ENCODE measurements around the gene ADAMTS17. TPM values are rescaled to one million over a fixed set of nuclear protein-coding genes. Genes with fewer than 3 reads are reported as not detected.

The ADAMTS17 gene
- total and polyA plus RNA-seq, 5 donors from 2014 or later, result 0.20 to 8.2 (median 0.67) TPM; not detected in 1

DNA sequence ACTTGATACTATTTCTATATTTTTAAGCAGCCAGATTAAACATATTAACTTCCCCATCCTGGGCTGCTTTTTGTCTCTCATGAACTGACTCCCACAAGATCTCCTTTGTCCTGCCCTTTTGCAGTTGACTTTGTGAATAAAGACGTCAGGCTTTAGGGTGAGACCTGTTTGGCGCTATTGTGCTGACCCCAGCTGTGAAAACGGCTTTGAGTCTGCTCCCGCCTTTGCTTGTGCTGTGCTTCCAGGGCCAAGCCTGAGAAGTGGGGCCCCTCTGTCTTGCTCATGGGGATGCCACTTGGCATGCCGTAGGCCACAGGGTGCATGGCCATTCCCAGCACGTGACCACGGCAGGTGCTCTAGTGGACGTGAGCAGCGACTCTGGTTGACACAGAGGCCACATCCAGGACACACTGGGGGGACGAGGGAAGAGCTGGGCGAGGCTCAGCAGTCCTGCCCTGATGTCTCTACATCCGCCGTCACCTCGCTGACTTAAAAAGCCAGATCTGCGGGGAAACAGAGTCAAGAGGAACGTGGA, 339.6 kb downstream of the ADAMTS17 start:
- ATAC-seq (ENCODE audit: low read depth in 2 of 2), result no peak
- peaks cover 6% of the 10 kb centered on the region for H3K36me3 Mint-ChIP-seq

DNA sequence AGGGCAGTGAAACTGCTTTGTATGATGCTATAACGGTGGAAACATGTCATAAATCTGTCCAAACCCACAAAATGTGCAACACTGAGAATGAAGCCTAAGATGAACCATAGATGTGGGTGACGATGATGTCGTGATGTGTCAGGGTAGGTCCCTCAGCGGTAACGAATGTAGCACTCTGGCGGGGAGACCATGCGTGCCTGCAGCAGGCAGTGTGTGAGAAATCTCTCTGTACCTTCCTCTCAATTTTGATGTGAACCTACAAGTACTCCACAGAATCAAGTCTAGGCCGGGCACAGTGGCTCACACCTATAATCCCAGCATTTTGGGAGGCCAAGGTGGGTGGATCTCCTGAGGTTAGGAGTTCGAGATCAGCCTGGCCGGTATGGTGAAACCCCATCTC, 340.4 kb downstream of the ADAMTS17 start:
- Histone ChIP-seq H3K36me3 (ENCODE audit: control insufficient read depth, insufficient read depth, low read length) (no peaks in the 10 kb centered on the region), H3K9me3 (ENCODE audit: control insufficient read depth in 2 of 2, low read length in 2 of 2) (no peaks in the 10 kb centered on the region), H3K27ac (ENCODE audit: insufficient read depth, low read length, poor library complexity, severe bottlenecking) (no peak overlapping the region), H3K27me3 (ENCODE audit: control insufficient read depth, insufficient read depth, low read length) (no peaks in the 10 kb centered on the region), H3K4me3 (ENCODE audit: low read depth, low read length) (no peak overlapping the region), H3K4me1 (ENCODE audit: control insufficient read depth, insufficient read depth, low read length, poor library complexity, severe bottlenecking) (no peaks in the 10 kb centered on the region)
- Mint-ChIP-seq H3K9me3 (peaks cover 0 to 1% (median 0%) of the 10 kb centered on the region in 7 donors), H3K27ac (no peak overlapping the region), H3K36me3 (peaks cover 13% of the 10 kb centered on the region), H3K4me1 (no peaks in the 10 kb centered on the region), H3K27me3 (no peaks in the 10 kb centered on the region), H3K4me3 (no peak overlapping the region)
- no peak for DNase-seq
- ATAC-seq (ENCODE audit: low read depth in 2 of 2), result no peak

More for the DNA sequence above, 339.6 kb downstream of the ADAMTS17 start:
- Mint-ChIP-seq H3K27me3 (no peaks in the 10 kb centered on the region), H3K9me3 (peaks cover 0 to 1% (median 0%) of the 10 kb centered on the region in 7 donors), H3K4me1 (no peaks in the 10 kb centered on the region), H3K27ac (peak overlapping the region in 1 of 3 donors; percentile 63), H3K4me3 (no peak overlapping the region)
- H3K27me3 ChIP-seq (ENCODE audit: control insufficient read depth, insufficient read depth, low read length), result no peaks in the 10 kb centered on the region
- H3K36me3 ChIP-seq (ENCODE audit: control insufficient read depth, insufficient read depth, low read length), result no peaks in the 10 kb centered on the region
- no peak for DNase-seq
- H3K9me3 ChIP-seq (ENCODE audit: control insufficient read depth in 2 of 2, low read length in 2 of 2), result no peaks in the 10 kb centered on the region
- H3K4me3 ChIP-seq (ENCODE audit: low read depth, low read length), result no peak overlapping the region
- no peak overlapping the region for H3K27ac ChIP-seq (ENCODE audit: insufficient read depth, low read length, poor library complexity, severe bottlenecking)
- H3K4me1 ChIP-seq (ENCODE audit: control insufficient read depth, insufficient read depth, low read length, poor library complexity, severe bottlenecking), result no peaks in the 10 kb centered on the region

DNA sequence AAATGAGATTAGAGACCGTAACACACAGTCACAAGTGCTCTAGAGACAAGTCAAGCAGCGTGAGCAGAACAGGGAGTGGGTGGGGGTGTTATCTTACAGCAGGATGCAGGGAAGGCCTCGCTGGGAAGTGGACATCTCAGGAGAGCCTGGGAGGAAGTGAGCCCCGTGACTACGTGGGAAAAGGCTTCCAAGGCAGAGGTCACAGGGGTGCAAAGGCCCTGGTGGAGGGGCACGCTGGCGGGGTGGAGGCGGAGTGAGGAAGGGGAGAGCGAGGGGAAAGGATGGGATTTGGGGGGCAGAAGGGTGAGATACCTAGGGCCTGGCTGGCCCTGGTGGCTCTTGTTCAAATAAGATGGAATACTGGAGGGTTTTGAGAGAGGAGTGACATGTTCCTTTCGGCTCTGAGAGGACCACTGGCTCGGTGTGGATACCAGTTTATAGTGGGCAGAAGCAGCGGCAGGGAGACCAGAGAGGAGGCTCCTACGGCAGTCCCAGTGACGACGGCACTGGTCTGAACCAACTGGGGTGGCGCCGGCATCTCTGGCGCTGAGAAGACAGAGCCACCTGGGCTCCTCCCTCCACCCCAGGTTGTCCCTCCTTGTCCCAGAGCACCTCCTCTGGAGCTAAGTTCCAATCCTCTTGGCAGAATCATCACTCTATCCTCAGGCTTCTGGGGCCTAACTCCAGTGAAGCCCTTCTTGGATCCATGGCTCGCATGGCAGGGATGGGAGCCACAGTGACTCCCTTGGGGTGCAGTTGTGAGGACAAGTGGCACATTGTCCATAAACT, 342.3 kb downstream of the ADAMTS17 start:
- Histone ChIP-seq H3K27ac (ENCODE audit: insufficient read depth, low read length, poor library complexity, severe bottlenecking) (no peak overlapping the region), H3K4me1 (ENCODE audit: control insufficient read depth, insufficient read depth, low read length, poor library complexity, severe bottlenecking) (no peaks in the 10 kb centered on the region), H3K27me3 (ENCODE audit: control insufficient read depth, insufficient read depth, low read length) (no peaks in the 10 kb centered on the region), H3K4me3 (ENCODE audit: low read depth, low read length) (no peak overlapping the region), H3K9me3 (ENCODE audit: control insufficient read depth in 2 of 2, low read length in 2 of 2) (no peaks in the 10 kb centered on the region), H3K36me3 (ENCODE audit: control insufficient read depth, insufficient read depth, low read length) (no peaks in the 10 kb centered on the region)
- Mint-ChIP-seq H3K27me3 (no peaks in the 10 kb centered on the region), H3K27ac (no peak overlapping the region), H3K9me3 (no peaks in the 10 kb centered on the region), H3K36me3 (peaks cover 19% of the 10 kb centered on the region), H3K4me1 (no peaks in the 10 kb centered on the region), H3K4me3 (no peak overlapping the region)
- DNase-seq, result no peak
- no peak for ATAC-seq (ENCODE audit: low read depth in 2 of 2)

DNA sequence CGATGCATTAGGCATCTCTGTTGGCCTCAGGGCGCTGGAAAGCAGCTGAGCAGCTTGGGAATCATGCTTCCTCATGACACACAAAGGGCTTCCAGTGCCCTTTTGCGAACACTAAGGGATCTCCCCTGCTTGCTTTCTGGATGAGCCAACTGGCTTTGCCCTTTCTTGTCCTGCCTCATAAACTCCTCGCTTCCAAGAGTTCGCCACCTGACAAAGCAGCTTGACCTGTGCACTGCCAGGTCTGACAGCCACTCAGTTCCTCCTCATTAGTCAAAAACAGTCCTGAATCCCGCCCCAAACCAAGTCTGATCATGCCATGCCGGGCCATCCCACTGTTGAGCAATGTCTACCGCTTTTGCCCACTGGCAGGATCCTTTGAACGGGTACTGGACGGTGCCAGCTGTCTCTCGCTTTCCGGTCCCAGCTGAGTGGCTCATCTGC, 343.1 kb downstream of the ADAMTS17 start:
- H3K4me1 ChIP-seq (ENCODE audit: control insufficient read depth, insufficient read depth, low read length, poor library complexity, severe bottlenecking), result no peaks in the 10 kb centered on the region
- Mint-ChIP-seq H3K27ac (no peak overlapping the region), H3K4me1 (no peaks in the 10 kb centered on the region), H3K4me3 (no peak overlapping the region), H3K9me3 (no peaks in the 10 kb centered on the region), H3K27me3 (no peaks in the 10 kb centered on the region), H3K36me3 (peaks cover 19% of the 10 kb centered on the region)
- DNase-seq (no peak), ATAC-seq (ENCODE audit: low read depth in 2 of 2) (no peak)
- H3K27ac ChIP-seq (ENCODE audit: insufficient read depth, low read length, poor library complexity, severe bottlenecking), result no peak overlapping the region
- no peak overlapping the region for H3K4me3 ChIP-seq (ENCODE audit: low read depth, low read length)
- no peaks in the 10 kb centered on the region for H3K27me3 ChIP-seq (ENCODE audit: control insufficient read depth, insufficient read depth, low read length)
- no peaks in the 10 kb centered on the region for H3K9me3 ChIP-seq (ENCODE audit: control insufficient read depth in 2 of 2, low read length in 2 of 2)
- H3K36me3 ChIP-seq (ENCODE audit: control insufficient read depth, insufficient read depth, low read length), result no peaks in the 10 kb centered on the region

GRCh38 chr15:99997112-99997651, 344.6 kb downstream of the ADAMTS17 start:
- H3K27me3 ChIP-seq (ENCODE audit: control insufficient read depth, insufficient read depth, low read length), result no peaks in the 10 kb centered on the region
- no peaks in the 10 kb centered on the region for H3K36me3 ChIP-seq (ENCODE audit: control insufficient read depth, insufficient read depth, low read length)
- Mint-ChIP-seq H3K4me3 (no peak overlapping the region), H3K4me1 (no peaks in the 10 kb centered on the region), H3K9me3 (no peaks in the 10 kb centered on the region), H3K27ac (no peak overlapping the region), H3K36me3 (peaks cover 24% of the 10 kb centered on the region), H3K27me3 (no peaks in the 10 kb centered on the region)
- H3K4me3 ChIP-seq (ENCODE audit: low read depth, low read length), result no peak overlapping the region
- H3K4me1 ChIP-seq (ENCODE audit: control insufficient read depth, insufficient read depth, low read length, poor library complexity, severe bottlenecking), result no peaks in the 10 kb centered on the region
- H3K9me3 ChIP-seq (ENCODE audit: control insufficient read depth in 2 of 2, low read length in 2 of 2), result no peaks in the 10 kb centered on the region
- DNase-seq, result no peak
- H3K27ac ChIP-seq (ENCODE audit: insufficient read depth, low read length, poor library complexity, severe bottlenecking), result no peak overlapping the region
- ATAC-seq (ENCODE audit: low read depth in 2 of 2), result no peak

- DNase-seq (no peak), ATAC-seq (ENCODE audit: low read depth in 2 of 2) (no peak)
- no peaks in the 10 kb centered on the region for H3K4me1 ChIP-seq (ENCODE audit: control insufficient read depth, insufficient read depth, low read length, poor library complexity, severe bottlenecking)
- Mint-ChIP-seq H3K4me1 (no peaks in the 10 kb centered on the region), H3K9me3 (peaks cover 0 to 4% (median 0%) of the 10 kb centered on the region in 7 donors), H3K27me3 (no peaks in the 10 kb centered on the region), H3K36me3 (peaks cover 29% of the 10 kb centered on the region), H3K4me3 (no peak overlapping the region), H3K27ac (no peak overlapping the region)
- no peak overlapping the region for H3K27ac ChIP-seq (ENCODE audit: insufficient read depth, low read length, poor library complexity, severe bottlenecking)
- no peaks in the 10 kb centered on the region for H3K9me3 ChIP-seq (ENCODE audit: control insufficient read depth in 2 of 2, low read length in 2 of 2)
- no peak overlapping the region for H3K4me3 ChIP-seq (ENCODE audit: low read depth, low read length)
- no peaks in the 10 kb centered on the region for H3K27me3 ChIP-seq (ENCODE audit: control insufficient read depth, insufficient read depth, low read length)
- no peaks in the 10 kb centered on the region for H3K36me3 ChIP-seq (ENCODE audit: control insufficient read depth, insufficient read depth, low read length)
Observed at GRCh38 chr15:99996660-99997059, 345.1 kb downstream of the ADAMTS17 start.

- Mint-ChIP-seq H3K27ac (no peak overlapping the region), H3K27me3 (no peaks in the 10 kb centered on the region), H3K36me3 (peaks cover 39% of the 10 kb centered on the region), H3K4me3 (no peak overlapping the region), H3K4me1 (no peaks in the 10 kb centered on the region), H3K9me3 (peaks cover 0 to 7% (median 0%) of the 10 kb centered on the region in 7 donors)
- DNase-seq, result no peak
- Histone ChIP-seq H3K4me3 (ENCODE audit: low read depth, low read length) (no peak overlapping the region), H3K4me1 (ENCODE audit: control insufficient read depth, insufficient read depth, low read length, poor library complexity, severe bottlenecking) (no peaks in the 10 kb centered on the region), H3K27me3 (ENCODE audit: control insufficient read depth, insufficient read depth, low read length) (no peaks in the 10 kb centered on the region), H3K27ac (ENCODE audit: insufficient read depth, low read length, poor library complexity, severe bottlenecking) (no peak overlapping the region), H3K36me3 (ENCODE audit: control insufficient read depth, insufficient read depth, low read length) (no peaks in the 10 kb centered on the region), H3K9me3 (ENCODE audit: control insufficient read depth in 2 of 2, low read length in 2 of 2) (no peaks in the 10 kb centered on the region)
- ATAC-seq (ENCODE audit: low read depth in 2 of 2), result no peak
Observed at GRCh38 chr15:99995543-99995942, 346.2 kb downstream of the ADAMTS17 start.

Measured in CD4-positive, CD25-positive, alpha-beta regulatory T cell (primary cell).